GM13976 (cell line): ENCODE results near the gene IL1B.

Experiments
- DNase-seq: peaks from one replicate; pipeline ENCODE4 v3.0.0; 2012; ENCODE audit warnings: low spot score
- in situ Hi-C: fragments of 300-500 bp; cut with MboI; formaldehyde crosslinking; loops from one replicate; pipeline ENCODE4 v1.12.0; 2022; ENCODE audit warnings: low sequenced_read_pairs, mixed read lengths, inconsistent platforms; ENCODE audit not compliant: unreplicated experiment
- TF ChIP-seq, protein P1 (sequence below): IDR thresholded peaks from 2 replicates; pipeline ENCODE4 v1.5.1; 2012; ENCODE audit warnings: borderline replicate concordance, mild to moderate bottlenecking; ENCODE audit not compliant: insufficient read depth; ENCODE audit errors: extremely low read depth, missing control alignments, control extremely low read depth

The IL1B gene

DNA sequence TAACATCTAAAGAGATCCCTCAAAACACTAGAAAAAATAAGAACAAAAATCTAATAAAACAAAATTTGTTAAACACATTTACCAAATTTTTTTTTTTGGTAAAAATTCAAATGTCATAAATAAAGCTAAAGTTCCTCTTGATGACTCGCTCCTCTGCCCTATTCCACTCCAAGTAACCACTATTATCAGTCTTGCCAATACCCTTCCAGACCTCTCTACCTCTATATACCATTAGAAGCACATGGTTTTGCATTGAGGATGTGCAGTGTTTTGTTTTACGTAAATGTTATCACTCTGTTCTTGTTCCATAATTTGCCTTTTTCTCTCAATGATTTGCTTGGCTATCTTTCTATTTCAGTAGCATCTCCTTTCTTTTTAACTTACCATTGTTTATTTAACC is 10.9 kb downstream of the IL1B start:
- no peak for DNase-seq
- in situ Hi-C loops, result no loop called here
- TF ChIP-seq, protein P1, sequence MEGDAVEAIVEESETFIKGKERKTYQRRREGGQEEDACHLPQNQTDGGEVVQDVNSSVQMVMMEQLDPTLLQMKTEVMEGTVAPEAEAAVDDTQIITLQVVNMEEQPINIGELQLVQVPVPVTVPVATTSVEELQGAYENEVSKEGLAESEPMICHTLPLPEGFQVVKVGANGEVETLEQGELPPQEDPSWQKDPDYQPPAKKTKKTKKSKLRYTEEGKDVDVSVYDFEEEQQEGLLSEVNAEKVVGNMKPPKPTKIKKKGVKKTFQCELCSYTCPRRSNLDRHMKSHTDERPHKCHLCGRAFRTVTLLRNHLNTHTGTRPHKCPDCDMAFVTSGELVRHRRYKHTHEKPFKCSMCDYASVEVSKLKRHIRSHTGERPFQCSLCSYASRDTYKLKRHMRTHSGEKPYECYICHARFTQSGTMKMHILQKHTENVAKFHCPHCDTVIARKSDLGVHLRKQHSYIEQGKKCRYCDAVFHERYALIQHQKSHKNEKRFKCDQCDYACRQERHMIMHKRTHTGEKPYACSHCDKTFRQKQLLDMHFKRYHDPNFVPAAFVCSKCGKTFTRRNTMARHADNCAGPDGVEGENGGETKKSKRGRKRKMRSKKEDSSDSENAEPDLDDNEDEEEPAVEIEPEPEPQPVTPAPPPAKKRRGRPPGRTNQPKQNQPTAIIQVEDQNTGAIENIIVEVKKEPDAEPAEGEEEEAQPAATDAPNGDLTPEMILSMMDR, result no peak

DNA sequence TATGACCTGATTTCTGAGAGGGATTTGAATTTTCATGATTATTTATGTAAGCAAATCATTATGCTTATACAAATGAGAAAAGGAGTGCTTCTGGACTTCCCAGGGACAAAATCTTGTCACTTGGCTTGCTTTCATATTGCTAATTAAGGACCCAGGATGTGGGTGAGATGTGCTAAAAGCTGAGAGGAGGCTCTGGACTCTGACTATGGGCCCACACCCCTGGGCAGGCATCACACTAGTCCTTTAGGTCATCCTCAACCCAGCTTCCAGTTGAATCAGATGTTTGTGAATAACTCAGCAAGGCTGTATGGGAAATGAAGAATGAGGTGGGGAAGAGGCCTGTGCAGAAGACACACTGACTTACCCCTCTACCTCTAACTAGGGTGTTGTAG is 11.9 kb downstream of the IL1B start:
- DNase-seq, result no peak
- TF ChIP-seq, protein P1, result no peak
- in situ Hi-C loops, result no loop called here

DNA sequence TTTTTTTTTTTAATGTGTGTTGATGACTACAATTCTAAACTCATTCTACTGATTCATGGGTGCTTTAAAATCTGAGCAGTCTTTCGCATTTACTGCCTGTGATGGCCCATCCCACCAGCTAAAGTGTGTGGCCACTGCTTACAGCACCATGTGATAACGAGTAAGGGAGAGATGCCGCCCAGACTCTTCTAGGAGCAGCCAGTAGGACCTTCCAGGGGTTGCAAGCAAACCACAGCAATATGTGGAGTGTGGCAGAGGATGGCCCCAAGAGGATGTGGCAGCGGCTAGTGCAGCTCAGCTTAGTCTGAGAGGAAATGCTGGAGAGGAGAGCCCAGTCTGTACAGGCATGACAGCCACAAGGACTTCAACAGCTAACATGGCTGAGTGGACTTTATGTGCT is 14.9 kb downstream of the IL1B start:
- in situ Hi-C loops, result no loop called here
- no peak for DNase-seq
- TF ChIP-seq, protein P1, result no peak

DNA sequence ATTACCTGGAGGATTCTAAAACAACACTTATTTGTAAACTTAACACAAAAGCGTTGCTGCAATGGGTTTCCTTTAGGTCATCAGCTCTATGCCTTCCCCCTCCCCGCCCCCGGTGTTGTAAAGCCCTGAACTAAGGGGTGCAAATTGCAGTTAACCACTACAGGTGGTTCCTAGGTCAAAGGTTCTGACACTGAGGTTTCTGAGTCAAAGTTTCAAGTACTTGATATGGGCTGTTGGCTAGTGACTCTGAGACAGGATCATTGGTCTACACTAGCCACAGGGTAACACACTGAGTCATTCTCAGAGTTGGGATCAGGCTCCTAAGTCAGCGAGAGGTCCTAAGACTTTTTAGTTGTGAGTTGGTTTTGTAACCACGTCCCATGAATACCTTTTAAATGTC is 15.4 kb downstream of the IL1B start:
- DNase-seq, result peak; percentile 71
- in situ Hi-C loops, result no loop called here
- TF ChIP-seq, protein P1, result no peak

DNA sequence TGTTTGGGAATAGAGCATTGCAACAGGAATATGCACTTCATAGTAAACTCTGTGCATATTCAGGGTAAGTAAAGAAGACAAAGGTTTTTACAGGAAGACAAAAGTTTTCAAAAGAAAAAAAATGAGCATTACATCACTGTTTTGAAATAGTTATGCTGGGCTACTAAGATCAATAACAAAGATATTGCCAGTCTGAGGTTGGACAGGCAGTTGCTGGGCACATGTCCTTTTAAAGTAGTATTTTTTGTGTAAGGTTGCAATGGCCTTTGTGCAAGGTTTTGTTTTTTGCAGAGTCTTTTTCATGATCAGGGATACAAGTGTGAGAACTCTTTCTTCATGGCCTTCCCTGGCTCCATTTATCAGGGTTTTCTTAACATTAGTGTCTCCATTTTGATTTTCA is 16.2 kb downstream of the IL1B start:
- no peak for DNase-seq
- in situ Hi-C loops, result no loop called here

DNA sequence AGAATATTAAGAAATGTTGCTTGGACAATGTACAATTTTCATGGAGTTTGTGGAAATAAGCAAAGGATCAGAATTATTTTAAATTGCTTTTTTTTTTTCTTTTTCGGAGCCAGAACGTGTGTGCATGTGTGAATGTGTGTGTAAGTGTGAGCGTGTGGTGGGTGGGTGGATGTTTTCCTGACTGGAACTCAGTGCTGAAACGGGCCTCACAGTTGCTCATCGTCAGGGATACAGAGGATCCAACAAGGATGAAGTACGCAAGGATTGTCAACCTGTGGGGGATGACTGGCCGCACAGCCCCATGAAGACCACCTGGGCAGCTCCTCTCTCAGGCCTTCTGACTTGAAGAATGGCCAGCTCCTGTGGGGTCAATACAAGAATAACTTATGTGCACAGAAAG is 17.5 kb downstream of the IL1B start:
- TF ChIP-seq, protein P1, result no peak
- no peak for DNase-seq
- in situ Hi-C loops, result no loop called here

More for the DNA sequence above, 16.2 kb downstream of the IL1B start:
- TF ChIP-seq, protein P1, result no peak
